ENCODE measurements around the gene SLF1. TPM values are rescaled to one million over a fixed set of nuclear protein-coding genes. Genes with fewer than 3 reads are reported as not detected.

Gene SLF1
- total and polyA plus RNA-seq, 2 of the 8 experiments (the other 6 are each of a cell fraction or from before 2014, with no cell fraction given): 4.8 to 15.7 TPM

GRCh38 chr5:94731471-94731870 lies 113.0 kb downstream of the SLF1 start (continued):
- no peak for TF ChIP-seq NRF1 (IDR thresholded peaks at IDR 0.05; ENCODE audit: low read depth, low read length)
- no peak for TF ChIP-seq RXRA (IDR thresholded peaks at IDR 0.05; ENCODE audit: insufficient read depth, low read depth, low read length)
- no peak for TF ChIP-seq ATF2 (IDR thresholded peaks at IDR 0.05; ENCODE audit: low read length)
- TF ChIP-seq CTBP2 (IDR thresholded peaks at IDR 0.05; ENCODE audit: borderline replicate concordance, insufficient read depth, insufficient read length, low read length): no peak
- TF ChIP-seq ZNF274 (IDR thresholded peaks at IDR 0.05; ENCODE audit: borderline replicate concordance, extremely low read depth, low read length): no peak
- no peak for TF ChIP-seq SIN3A (conservative IDR thresholded peaks at IDR 0.05 in 1 of 2, IDR thresholded peaks at IDR 0.05 in 1 of 2; ENCODE audit: low read depth in 1 of 2, low read length in 2 of 2)
